Measurements from ENCODE around the gene DGCR6L.
"Not testable (repeated sequence)": the region's sequence is repeated elsewhere in the genome, so short reads cannot be mapped to it uniquely, and the experiment has no call there.

Gene DGCR6L

DNA sequence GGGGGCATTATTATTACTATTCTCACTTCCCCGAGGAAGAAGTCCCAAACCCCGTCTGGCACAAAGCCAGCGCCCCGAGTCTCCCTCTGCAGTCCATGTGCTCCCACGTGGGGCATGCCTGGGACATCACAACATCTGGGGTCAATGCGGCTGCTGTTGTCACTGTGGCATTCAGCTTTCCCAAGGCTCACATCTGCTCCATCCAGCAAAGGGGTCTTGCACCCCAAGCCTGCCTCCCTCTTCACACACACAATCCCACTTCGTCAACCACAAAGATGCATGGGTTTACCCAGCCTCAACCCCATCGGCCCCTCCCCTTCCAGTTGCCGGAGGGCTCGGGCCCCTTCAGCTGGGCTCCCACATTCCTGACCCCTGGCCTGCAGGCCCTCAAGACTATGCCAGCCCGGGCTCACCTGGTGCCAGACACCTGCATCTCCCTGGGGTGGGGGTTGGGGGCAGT, 28.2 kb downstream of the DGCR6L start:
- H3K4me2 ChIP-seq (ENCODE audit: low read length): no peak overlapping the region
- no peaks in the 10 kb centered on the region for H3K27me3 ChIP-seq (ENCODE audit: control insufficient read depth, insufficient read depth, low read length)
- H3K9ac ChIP-seq: no peak overlapping the region
- H3K36me3 ChIP-seq (ENCODE audit: control insufficient read depth, insufficient read depth, low read length): no peaks in the 10 kb centered on the region
- no peak overlapping the region for H2AFZ ChIP-seq
- no peak overlapping the region for H3K4me3 ChIP-seq (ENCODE audit: low read depth, low read length)
- no peaks in the 10 kb centered on the region for H3K79me2 ChIP-seq
- H3K9me3 ChIP-seq (ENCODE audit: control insufficient read depth, low read length): no peaks in the 10 kb centered on the region
- TF ChIP-seq, protein P1, sequence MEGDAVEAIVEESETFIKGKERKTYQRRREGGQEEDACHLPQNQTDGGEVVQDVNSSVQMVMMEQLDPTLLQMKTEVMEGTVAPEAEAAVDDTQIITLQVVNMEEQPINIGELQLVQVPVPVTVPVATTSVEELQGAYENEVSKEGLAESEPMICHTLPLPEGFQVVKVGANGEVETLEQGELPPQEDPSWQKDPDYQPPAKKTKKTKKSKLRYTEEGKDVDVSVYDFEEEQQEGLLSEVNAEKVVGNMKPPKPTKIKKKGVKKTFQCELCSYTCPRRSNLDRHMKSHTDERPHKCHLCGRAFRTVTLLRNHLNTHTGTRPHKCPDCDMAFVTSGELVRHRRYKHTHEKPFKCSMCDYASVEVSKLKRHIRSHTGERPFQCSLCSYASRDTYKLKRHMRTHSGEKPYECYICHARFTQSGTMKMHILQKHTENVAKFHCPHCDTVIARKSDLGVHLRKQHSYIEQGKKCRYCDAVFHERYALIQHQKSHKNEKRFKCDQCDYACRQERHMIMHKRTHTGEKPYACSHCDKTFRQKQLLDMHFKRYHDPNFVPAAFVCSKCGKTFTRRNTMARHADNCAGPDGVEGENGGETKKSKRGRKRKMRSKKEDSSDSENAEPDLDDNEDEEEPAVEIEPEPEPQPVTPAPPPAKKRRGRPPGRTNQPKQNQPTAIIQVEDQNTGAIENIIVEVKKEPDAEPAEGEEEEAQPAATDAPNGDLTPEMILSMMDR (IDR thresholded peaks at IDR 0.05): no peak
- no peaks in the 10 kb centered on the region for H3K4me1 ChIP-seq
- H3K27ac ChIP-seq: no peak overlapping the region

DNA sequence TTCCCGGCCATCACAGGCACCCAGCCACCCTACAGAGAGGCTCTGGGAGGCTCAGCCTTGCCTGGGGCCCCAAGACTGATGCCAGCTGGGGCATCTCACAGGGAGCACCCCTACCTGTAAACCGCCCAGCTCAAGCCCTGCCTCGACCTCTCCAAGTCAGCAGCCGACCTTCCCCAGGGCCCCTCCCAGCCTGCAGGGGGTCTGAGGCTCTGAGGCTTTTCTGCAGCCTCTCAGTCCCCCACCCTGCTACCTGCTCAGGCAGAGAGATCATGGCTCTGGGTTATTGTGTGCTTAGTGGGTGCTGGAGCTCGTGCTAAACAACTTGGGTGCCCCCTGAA, 28.6 kb downstream of the DGCR6L start:
- no peak overlapping the region for H3K4me3 ChIP-seq (ENCODE audit: low read depth, low read length)
- no peaks in the 10 kb centered on the region for H3K79me2 ChIP-seq
- H3K9me3 ChIP-seq (ENCODE audit: control insufficient read depth, low read length): no peaks in the 10 kb centered on the region
- no peaks in the 10 kb centered on the region for H3K36me3 ChIP-seq (ENCODE audit: control insufficient read depth, insufficient read depth, low read length)
- no peak overlapping the region for H3K9ac ChIP-seq
- no peak overlapping the region for H3K27ac ChIP-seq
- H2AFZ ChIP-seq: no peak overlapping the region
- TF ChIP-seq, protein P1 (IDR thresholded peaks at IDR 0.05): no peak
- no peaks in the 10 kb centered on the region for H3K4me1 ChIP-seq
- no peaks in the 10 kb centered on the region for H3K27me3 ChIP-seq (ENCODE audit: control insufficient read depth, insufficient read depth, low read length)
- no peak overlapping the region for H3K4me2 ChIP-seq (ENCODE audit: low read length)

DNA sequence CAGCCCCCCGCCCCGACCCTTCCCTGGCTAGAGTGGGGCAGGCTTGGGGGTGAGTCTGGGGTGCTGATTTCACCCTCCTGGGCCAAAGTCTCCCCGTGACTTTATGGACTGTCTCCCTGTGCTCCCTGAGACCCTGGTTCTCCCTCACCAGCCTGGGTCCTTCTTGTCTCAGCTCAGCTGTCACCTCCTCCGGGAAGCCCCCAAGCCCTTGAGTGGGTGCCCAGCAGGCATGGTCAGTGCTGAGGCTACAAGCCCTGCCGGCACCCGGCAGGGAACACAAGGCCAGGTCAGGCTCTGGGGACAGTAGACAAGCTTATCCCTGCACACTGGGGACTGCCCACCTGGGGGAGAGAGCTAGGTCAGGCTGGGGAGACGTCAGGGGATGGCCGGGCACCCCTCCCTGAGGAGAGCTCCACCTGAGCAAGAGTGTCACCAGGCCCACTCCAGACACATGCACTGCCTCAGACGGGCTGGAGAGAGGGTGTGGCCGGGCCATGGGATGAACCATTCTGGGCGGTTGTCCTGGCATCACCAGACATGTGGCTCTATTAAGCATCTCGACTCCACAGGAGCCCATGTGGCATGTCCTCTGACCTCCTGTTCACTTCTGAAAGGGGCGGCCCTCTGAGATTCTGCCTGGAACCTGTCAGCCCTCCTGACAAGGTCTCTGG, 29.1 kb downstream of the DGCR6L start:
- no peak overlapping the region for H3K4me3 ChIP-seq (ENCODE audit: low read depth, low read length)
- H3K36me3 ChIP-seq (ENCODE audit: control insufficient read depth, insufficient read depth, low read length): no peaks in the 10 kb centered on the region
- TF ChIP-seq, protein P1 (IDR thresholded peaks at IDR 0.05): no peak
- no peak overlapping the region for H2AFZ ChIP-seq
- no peak overlapping the region for H3K9ac ChIP-seq
- H3K4me1 ChIP-seq: no peaks in the 10 kb centered on the region
- H3K27me3 ChIP-seq (ENCODE audit: control insufficient read depth, insufficient read depth, low read length): no peaks in the 10 kb centered on the region
- H3K79me2 ChIP-seq: no peaks in the 10 kb centered on the region
- no peaks in the 10 kb centered on the region for H3K9me3 ChIP-seq (ENCODE audit: control insufficient read depth, low read length)
- H3K27ac ChIP-seq: no peak overlapping the region
- no peak overlapping the region for H3K4me2 ChIP-seq (ENCODE audit: low read length)

DNA sequence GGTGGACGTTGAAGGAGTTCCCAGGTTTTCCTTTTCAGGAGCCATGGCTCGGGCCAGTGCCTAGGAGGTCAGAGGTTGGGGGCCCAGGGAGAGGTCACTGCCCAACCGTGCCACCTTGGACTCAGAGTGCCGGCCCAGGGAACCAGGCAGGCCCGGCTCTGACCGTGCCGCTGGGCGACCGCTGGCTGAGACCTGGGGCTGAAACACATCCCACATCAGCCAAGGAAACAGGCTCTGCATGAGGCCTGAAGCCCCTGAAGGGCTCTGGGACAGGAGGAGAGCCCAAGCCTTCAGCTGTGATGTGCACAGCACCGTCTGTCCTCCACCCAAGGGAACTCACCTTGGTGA, 29.8 kb downstream of the DGCR6L start:
- Histone ChIP-seq H3K36me3 (ENCODE audit: control insufficient read depth, insufficient read depth, low read length) (no peaks in the 10 kb centered on the region), H3K27me3 (ENCODE audit: control insufficient read depth, insufficient read depth, low read length) (no peaks in the 10 kb centered on the region), H3K9me3 (ENCODE audit: control insufficient read depth, low read length) (no peaks in the 10 kb centered on the region), H3K9ac (no peak overlapping the region), H3K4me2 (ENCODE audit: low read length) (no peak overlapping the region), H3K79me2 (no peaks in the 10 kb centered on the region), H3K27ac (no peak overlapping the region), H3K4me1 (no peaks in the 10 kb centered on the region), H2AFZ (no peak overlapping the region), H3K4me3 (ENCODE audit: low read depth, low read length) (no peak overlapping the region)
- TF ChIP-seq, protein P1 (IDR thresholded peaks at IDR 0.05): no peak

DNA sequence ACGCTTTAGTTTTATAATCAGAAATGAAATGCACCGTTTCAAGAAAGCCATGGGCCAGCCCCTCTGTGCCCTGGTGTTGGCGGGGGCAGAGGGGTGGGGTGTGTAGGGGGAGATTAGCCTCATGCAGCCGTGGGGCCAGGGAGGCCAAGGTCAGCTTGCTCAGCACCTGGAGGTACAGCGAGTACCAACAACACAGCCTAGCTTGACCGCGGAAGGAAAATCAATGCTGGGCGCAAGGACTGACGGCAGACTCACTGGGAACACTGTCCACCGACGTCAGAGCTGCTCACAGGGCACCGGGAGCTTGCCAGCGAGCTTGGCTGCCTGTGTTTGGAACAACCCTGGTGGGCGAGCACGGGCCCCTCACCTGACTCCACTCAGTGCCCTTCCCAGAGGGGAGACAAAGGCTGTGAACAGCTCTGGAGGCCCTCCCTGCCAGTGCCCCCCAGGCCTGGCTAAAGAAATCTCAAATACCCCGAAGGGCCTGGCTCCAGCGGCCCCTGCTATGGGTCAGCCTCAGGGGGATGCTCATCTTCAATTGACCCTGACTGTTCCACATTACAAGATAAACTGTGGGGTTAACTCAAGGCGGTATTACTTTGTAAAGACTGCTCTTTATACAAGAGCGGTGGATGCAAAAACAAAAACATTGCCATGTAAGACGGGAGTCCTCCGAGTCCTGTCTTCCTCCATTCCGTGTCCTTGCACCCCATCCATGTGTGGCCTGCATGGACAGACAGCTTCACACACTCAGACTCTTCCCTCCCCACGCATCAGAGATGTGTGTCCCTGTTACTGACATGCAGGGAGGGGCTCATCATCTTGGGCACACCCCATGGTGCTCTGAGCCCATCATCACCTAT, 30.4 kb downstream of the DGCR6L start:
- not testable (repeated sequence) for H3K36me3 ChIP-seq (ENCODE audit: control insufficient read depth, insufficient read depth, low read length); H3K27me3 ChIP-seq (ENCODE audit: control insufficient read depth, insufficient read depth, low read length); H3K27ac ChIP-seq; H3K79me2 ChIP-seq; H2AFZ ChIP-seq; H3K4me1 ChIP-seq; H3K4me3 ChIP-seq (ENCODE audit: low read depth, low read length); H3K9ac ChIP-seq; H3K9me3 ChIP-seq (ENCODE audit: control insufficient read depth, low read length); H3K4me2 ChIP-seq (ENCODE audit: low read length)

DNA sequence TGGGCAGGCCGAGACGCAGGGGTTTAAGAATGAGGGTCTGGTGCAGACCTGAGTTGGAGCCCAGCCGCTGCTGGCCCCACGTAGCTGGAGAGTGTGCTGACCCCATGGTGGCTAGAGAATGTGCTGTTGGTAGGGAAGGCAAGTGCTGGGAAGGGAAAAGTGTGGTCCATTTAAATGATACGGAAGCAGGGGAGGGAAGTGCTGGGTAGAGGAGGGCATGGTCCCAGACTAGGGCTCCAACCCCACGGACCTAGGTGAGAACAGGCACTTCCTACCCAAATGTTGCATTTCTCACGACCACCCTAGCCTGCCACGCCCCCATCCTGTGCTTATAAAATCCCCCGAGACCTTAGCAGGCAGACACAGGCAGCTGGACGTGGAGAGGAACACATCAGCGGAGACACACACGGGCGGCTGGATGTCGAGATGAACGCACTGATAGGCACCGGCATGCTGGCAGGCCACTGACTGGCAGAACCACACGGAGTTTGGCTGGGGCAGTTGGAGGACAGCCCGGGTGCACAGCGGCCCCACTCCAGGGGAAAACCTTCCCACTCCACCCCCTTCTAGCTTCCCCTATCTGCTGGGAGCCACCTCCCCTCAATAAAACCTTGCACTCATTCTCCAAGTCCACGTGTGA, 33.0 kb downstream of the DGCR6L start:
- not testable (repeated sequence) for H3K4me1 ChIP-seq; H2AFZ ChIP-seq; H3K27ac ChIP-seq; H3K9ac ChIP-seq; H3K4me3 ChIP-seq (ENCODE audit: low read depth, low read length); H3K4me2 ChIP-seq (ENCODE audit: low read length); H3K27me3 ChIP-seq (ENCODE audit: control insufficient read depth, insufficient read depth, low read length); H3K36me3 ChIP-seq (ENCODE audit: control insufficient read depth, insufficient read depth, low read length); H3K79me2 ChIP-seq; H3K9me3 ChIP-seq (ENCODE audit: control insufficient read depth, low read length)

DNA sequence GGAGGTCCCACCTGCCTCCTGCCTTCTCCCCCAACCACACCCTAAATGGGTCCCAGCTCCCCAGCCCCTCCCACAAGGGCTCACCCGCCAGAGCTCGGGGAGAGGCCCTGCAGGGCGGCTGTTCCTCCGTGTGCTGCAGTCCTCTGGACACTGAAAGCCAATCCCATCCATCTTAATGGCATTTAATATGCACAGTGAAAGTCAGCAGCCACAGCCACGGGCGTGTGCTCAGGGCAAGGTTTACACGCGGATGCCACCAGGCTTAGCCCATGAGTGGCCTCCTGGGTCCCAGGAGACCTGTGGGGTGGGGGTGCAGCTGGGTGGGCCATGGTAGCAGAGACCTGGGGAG, 33.6 kb downstream of the DGCR6L start:
- not testable (repeated sequence) for H3K9ac ChIP-seq; H3K79me2 ChIP-seq; H3K4me2 ChIP-seq (ENCODE audit: low read length); H3K27me3 ChIP-seq (ENCODE audit: control insufficient read depth, insufficient read depth, low read length); H2AFZ ChIP-seq; H3K9me3 ChIP-seq (ENCODE audit: control insufficient read depth, low read length); H3K4me1 ChIP-seq; H3K36me3 ChIP-seq (ENCODE audit: control insufficient read depth, insufficient read depth, low read length); H3K27ac ChIP-seq; H3K4me3 ChIP-seq (ENCODE audit: low read depth, low read length)
